C4-2B (cell line): ENCODE data around the gene BCR.

Source experiments
- CTCF ChIP-seq: fragments of 450-650 bp; conservative IDR thresholded peaks from 2 replicates; pipeline ENCODE4 v1.5.1; 2017; ENCODE audit warnings: mild to moderate bottlenecking
- ZFX ChIP-seq: fragments of 450-650 bp; IDR thresholded peaks from 2 replicates; pipeline ENCODE4 v1.6.1; 2017

- TF ChIP-seq CTCF (no peak), ZFX (no peak)
Measured at GRCh38 chr22:23131931-23132330, 48.4 kb upstream of the BCR start.
